Activated CD4-positive, alpha-beta T cell treated with anti-CD3 and anti-CD28 coated beads, Interleukin-2, amount 10 ng/mL, durations not matched to agents 7 days and 5 days (primary cell): Measurements from ENCODE around the gene FAM151B. TPM values are rescaled to one million over a fixed set of nuclear protein-coding genes. Genes with fewer than 3 reads are reported as not detected.
A peak's percentile ranks its signal among the peaks of the same experiment; 100 is the strongest.
"Not testable (repeated sequence)": the region's sequence is repeated elsewhere in the genome, so short reads cannot be mapped to it uniquely, and the experiment has no call there.

Source experiments
- CTCF ChIA-PET: fragments of 350-600 bp; sonication (Branson Sonifier 250); formaldehyde crosslinking; loops from one replicate; lab custom pipeline; 2021; ENCODE audit warnings: antibody characterized with exemption; lab: Charles Lee
- POLR2A ChIA-PET: fragments of 350-600 bp; sonication (Branson Sonifier 250); formaldehyde crosslinking; loops from one replicate; lab custom pipeline; 2021; ENCODE audit warnings: antibody characterized with exemption; lab: Charles Lee
- DNase-seq: peaks from one replicate; pipeline ENCODE4 v3.0.0-alpha.2; 2020
- H3K27ac Mint-ChIP-seq: one replicate; pipeline ENCODE4 v1.8.0; 2021; ENCODE audit warnings: mild to moderate bottlenecking, moderate library complexity, mixed read lengths
- H3K27me3 Mint-ChIP-seq: one replicate; pipeline ENCODE4 v1.8.0; 2021; ENCODE audit warnings: mixed read lengths
- H3K36me3 Mint-ChIP-seq: one replicate; pipeline ENCODE4 v1.8.0; 2021; ENCODE audit warnings: low read depth, mixed read lengths
- H3K4me1 Mint-ChIP-seq: one replicate; pipeline ENCODE4 v1.8.0; 2021; ENCODE audit warnings: mixed read lengths
- H3K4me3 Mint-ChIP-seq: one replicate; pipeline ENCODE4 v1.8.0; 2021; ENCODE audit warnings: mild to moderate bottlenecking, moderate library complexity, mixed read lengths
- H3K9me3 Mint-ChIP-seq: one replicate; pipeline ENCODE4 v1.8.0; 2021; ENCODE audit warnings: mixed read lengths
- total RNA-seq, 2 experiments: library from RNA; stranded (reverse); gene quantifications; one replicate each; pipeline ENCODE4 v1.2.3, GENCODE V29; 2021

FAM151B gene
- total RNA-seq, 2 experiments from 2014 or later = 0.15 to 0.52 TPM

DNA sequence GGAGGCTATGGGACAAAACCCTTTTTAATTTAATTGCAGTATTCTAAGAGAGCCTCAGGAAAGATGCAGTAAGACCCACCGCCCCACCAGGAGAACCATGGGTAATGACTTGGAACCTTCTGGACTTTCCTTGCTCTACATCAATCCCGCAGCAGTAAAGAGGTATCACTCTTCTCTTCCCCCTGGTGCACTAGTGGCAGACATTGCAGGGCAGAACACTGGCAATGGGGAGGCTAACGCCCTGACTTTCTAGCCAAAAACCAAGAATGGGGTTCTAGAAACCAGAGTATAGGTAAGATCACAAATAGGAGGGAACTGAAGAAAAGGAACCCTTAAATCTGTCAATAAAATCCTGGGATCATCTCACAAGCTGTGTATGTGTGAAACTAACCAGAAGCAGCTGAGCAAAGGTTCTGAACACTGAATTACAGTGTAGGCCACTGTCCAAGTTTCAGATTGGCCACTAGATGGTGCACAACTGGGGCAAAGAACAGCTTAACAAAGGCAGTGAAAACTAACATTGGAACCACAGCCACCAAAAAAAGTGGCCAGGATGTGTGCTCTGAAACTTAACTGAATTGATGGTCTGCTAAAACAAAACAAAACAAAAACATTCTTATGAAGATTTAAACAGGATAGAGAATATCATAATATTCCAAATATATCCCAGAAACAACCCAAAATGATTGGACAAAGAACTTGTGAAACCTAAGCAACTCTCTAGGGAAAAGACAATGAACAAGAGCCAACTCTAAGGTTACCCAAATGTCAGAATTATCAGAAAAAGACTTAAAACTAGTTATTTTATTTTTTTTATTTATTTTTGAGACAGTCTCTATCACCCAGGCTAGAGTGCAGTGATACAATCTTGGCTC is 6.6 kb upstream of the FAM151B start:
- Mint-ChIP-seq H3K9me3 (peaks cover 5% of the 10 kb centered on the region), H3K27me3 (no peaks in the 10 kb centered on the region), H3K4me1 (peaks cover 12% of the 10 kb centered on the region), H3K4me3 (no peak overlapping the region), H3K27ac (no peak overlapping the region), H3K36me3 (peaks cover 18% of the 10 kb centered on the region)
- POLR2A ChIA-PET = interaction anchor here (0.7 kb wide), 1 partner anchor 183 kb away, joined by 3 read pairs; no protein-coding TSS in a partner anchor
- CTCF ChIA-PET = interaction anchor here (1.1 to 1.7 kb wide), 5 partner anchors 15 to 684 kb away, joined by 3 to 11 read pairs (median 4); no protein-coding TSS in a partner anchor
- peak; percentile 67 for DNase-seq

DNA sequence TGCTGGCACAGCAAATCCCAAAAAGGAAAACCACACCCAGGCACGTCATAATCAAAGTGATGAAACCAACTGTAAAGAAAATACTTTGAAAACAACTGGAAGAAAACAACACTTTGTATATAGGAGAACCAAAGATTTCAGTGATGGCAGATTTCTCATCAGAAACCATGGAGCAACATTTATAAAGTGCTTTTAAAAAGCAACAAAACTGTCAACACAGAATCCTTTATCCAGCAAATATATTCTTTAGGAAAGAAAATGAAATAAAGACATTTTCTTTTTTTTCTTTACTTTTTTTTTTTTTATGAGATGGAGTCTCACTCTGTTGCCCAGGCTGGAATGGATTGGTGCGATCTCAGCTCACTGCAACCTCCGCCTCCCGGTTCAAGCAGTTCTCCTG is 5.3 kb upstream of the FAM151B start:
- peaks cover 20% of the 10 kb centered on the region for H3K4me1 Mint-ChIP-seq
- H3K27me3 Mint-ChIP-seq = no peaks in the 10 kb centered on the region
- POLR2A ChIA-PET = no interaction called here
- no peak overlapping the region for H3K27ac Mint-ChIP-seq
- no peak for DNase-seq
- CTCF ChIA-PET = interaction anchor here (1.4 to 1.6 kb wide), 2 partner anchors 13 to 190 kb away, joined by 3 to 5 read pairs; no protein-coding TSS in a partner anchor
- H3K36me3 Mint-ChIP-seq = peaks cover 18% of the 10 kb centered on the region
- no peak overlapping the region for H3K4me3 Mint-ChIP-seq
- H3K9me3 Mint-ChIP-seq = peaks cover 5% of the 10 kb centered on the region

DNA sequence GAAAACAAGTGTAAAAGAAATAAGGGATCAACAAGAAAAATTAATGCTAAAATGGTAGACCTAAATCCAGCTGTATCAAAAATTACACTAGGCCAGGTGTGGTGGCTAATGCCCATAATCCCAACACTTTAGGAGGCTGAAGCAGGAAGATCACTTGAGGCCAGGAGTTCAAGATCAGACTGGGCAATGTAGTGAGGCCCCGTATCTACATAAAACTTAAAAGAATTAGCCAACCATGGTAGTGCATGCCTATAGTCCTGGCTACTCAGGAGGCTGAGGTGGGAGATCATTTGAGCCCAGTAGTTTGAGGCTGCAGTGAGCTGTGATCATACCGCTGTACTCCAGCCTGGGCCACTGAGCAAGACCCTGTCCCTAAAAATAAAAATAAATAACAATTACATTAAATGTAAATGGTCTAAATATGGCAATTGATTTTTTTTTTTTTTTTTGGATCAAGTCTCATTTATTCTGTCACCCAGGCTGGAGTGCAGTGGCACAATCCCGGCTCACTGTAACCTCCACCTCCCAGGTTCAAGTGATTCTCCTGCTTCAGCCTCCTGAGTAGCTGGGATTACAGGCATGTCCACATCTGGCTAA is 4.2 kb upstream of the FAM151B start:
- no peak for DNase-seq
- Mint-ChIP-seq H3K27me3 (no peaks in the 10 kb centered on the region), H3K4me3 (no peak overlapping the region), H3K4me1 (peaks cover 25% of the 10 kb centered on the region), H3K9me3 (peaks cover 5% of the 10 kb centered on the region), H3K36me3 (peaks cover 18% of the 10 kb centered on the region), H3K27ac (no peak overlapping the region)
- ChIA-PET CTCF (interaction anchor here (1.4 kb wide), 1 partner anchor 12 kb away, joined by 3 read pairs; no protein-coding TSS in a partner anchor), POLR2A (no interaction called here)

DNA sequence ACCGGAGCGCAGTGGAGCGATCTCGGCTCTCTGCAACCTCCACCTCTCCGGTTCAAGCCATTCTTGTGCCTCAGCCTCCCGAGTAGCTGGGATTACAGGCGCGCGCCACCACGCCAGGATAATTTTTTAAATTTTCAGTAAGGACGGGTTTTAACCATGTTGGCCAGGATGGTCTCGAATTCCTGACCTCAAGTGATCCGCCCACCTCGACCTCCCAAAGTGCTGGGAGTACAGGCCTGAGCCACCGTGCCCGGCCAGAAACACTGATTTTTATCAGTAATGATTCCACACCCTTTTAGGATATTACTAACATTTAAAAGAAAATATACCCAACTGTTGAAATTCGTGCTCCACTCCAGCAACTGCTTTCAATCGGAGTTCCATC is 464 bp upstream of the FAM151B start:
- H3K4me1 Mint-ChIP-seq = peaks cover 15% of the 10 kb centered on the region
- H3K4me3 Mint-ChIP-seq = peak overlapping the region; percentile 72
- POLR2A ChIA-PET = interaction anchor here (0.6 kb wide), 1 partner anchor 580 kb away, joined by 3 read pairs; no protein-coding TSS in a partner anchor
- peaks cover 11% of the 10 kb centered on the region for H3K36me3 Mint-ChIP-seq
- peaks cover 9% of the 10 kb centered on the region for H3K27me3 Mint-ChIP-seq
- DNase-seq = no peak
- peaks cover under 1% of the 10 kb centered on the region for H3K9me3 Mint-ChIP-seq
- CTCF ChIA-PET = no interaction called here
- peak overlapping the region; percentile 78 for H3K27ac Mint-ChIP-seq

DNA sequence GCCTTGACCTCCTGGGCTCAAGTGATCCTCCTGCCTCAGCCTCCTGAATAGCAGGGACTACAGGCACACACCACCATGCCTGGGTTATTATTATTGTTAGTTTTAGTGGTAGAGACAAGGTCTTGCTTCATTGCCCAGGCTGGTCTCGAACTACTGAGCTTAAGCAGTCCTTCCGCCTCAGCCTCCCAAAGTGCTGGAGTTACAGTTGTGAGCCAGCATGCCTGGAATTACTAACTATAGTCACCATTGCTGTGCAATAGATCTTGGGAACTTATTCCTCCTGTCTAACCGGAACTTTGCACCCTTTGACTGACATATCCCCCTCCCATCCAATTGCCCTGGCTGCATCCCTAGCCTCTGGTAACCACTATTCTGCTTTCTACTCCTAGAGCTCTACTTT is 3.4 kb downstream of the FAM151B start:
- Mint-ChIP-seq H3K27ac (no peak overlapping the region), H3K9me3 (no peaks in the 10 kb centered on the region), H3K27me3 (peaks cover 9% of the 10 kb centered on the region), H3K4me3 (no peak overlapping the region), H3K4me1 (peaks cover 14% of the 10 kb centered on the region), H3K36me3 (no peaks in the 10 kb centered on the region)
- POLR2A ChIA-PET = no interaction called here
- DNase-seq = no peak
- CTCF ChIA-PET = no interaction called here

DNA sequence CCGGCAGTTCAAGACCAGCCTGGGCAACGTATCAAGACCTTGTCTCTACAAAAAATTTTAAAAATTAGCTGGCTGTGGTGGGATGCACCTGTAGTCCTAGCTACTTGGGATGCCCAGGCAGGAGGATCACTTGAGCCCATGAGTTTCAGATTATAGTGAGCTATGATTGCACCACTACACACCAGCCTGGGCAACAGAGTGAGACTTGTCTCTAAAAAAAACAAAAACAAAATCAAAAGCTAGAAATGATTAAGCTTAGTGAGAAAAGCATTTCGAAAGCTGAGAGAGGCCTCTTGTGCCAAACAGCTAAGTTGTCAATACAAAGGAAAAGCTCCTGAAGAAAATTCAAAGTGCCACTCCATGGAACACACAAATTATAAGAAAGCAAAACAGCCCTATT is 4.8 kb downstream of the FAM151B start:
- ChIA-PET CTCF (interaction anchor here (0.5 to 1.3 kb wide), 2 partner anchors 14 to 28 kb away, joined by 3 to 6 read pairs; no protein-coding TSS in a partner anchor), POLR2A (no interaction called here)
- Mint-ChIP-seq H3K9me3 (no peaks in the 10 kb centered on the region), H3K27ac (no peak overlapping the region), H3K36me3 (no peaks in the 10 kb centered on the region), H3K4me3 (no peak overlapping the region), H3K4me1 (peaks cover 5% of the 10 kb centered on the region), H3K27me3 (peaks cover 9% of the 10 kb centered on the region)
- DNase-seq = no peak

DNA sequence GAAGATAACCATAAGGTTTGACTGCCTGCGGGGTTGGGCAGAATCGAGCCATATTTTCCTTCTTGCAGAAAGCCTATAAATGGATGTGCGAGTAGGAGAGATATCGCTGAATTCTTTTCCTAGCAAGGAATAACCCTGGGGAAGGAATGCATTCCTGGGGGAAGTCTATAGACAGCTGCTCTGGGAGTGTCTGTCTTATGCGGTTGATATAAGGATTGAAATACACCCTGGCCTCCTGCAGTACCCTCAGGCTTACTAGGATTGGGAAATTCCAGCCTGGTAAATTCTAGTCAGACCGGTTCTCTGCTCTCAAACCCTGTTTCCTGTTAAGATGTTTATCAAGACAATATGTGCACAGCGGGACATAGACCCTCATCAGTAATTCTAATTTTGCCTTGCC is 5.5 kb downstream of the FAM151B start:
- H3K27ac Mint-ChIP-seq, H3K27me3 Mint-ChIP-seq, DNase-seq, H3K4me3 Mint-ChIP-seq, H3K36me3 Mint-ChIP-seq, POLR2A ChIA-PET, H3K9me3 Mint-ChIP-seq, H3K4me1 Mint-ChIP-seq: not testable (repeated sequence)
- CTCF ChIA-PET = interaction anchor here (1.3 kb wide), 1 partner anchor 13 kb away, joined by 6 read pairs; no protein-coding TSS in a partner anchor

DNA sequence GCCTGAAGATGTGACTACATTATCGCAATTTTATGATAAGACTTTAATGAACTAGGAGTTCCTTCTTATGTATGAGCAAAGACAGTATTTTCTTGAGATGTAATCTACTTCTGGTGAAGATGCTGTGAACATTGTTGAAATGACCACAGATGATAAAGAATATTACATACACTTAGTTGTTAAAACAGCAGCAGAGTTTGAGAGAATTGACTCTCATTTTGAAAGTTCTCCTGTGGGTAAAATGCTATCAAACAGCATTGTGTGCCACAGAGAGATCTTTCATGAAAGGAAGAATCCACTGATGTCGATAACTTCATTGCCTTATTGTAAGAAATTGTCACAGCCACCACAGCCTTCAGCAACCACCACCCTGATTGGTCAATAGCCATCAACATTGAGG is 8.0 kb downstream of the FAM151B start:
- no peak overlapping the region for H3K27ac Mint-ChIP-seq
- no peak for DNase-seq
- POLR2A ChIA-PET = no interaction called here
- H3K27me3 Mint-ChIP-seq = peaks cover 3% of the 10 kb centered on the region
- H3K4me1 Mint-ChIP-seq = no peaks in the 10 kb centered on the region
- no peaks in the 10 kb centered on the region for H3K9me3 Mint-ChIP-seq
- no peaks in the 10 kb centered on the region for H3K36me3 Mint-ChIP-seq
- CTCF ChIA-PET = interaction anchor here (0.6 to 0.8 kb wide), 2 partner anchors 13 to 338 kb away, joined by 3 to 5 read pairs; no protein-coding TSS in a partner anchor
- H3K4me3 Mint-ChIP-seq = no peak overlapping the region

DNA sequence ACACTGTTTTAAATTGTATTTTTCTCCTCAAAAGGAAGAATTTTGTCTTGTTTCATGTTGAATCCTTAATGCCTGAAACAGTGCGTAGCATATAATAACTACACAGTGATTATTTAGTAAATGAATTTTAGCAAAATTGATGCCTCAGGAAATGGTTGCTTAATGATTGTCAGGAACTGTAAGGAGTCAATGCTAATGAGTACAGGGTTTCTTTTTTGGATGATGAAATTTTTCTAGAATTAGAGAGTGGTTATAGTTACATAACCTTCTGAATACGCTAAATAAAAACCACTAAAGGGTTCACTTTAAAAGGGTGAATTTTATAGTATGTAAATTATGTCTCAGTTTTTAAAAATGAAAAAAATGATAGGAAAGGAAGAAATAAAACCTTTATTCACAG is 14.9 kb downstream of the FAM151B start:
- no peaks in the 10 kb centered on the region for H3K9me3 Mint-ChIP-seq
- H3K4me3 Mint-ChIP-seq = no peak overlapping the region
- H3K36me3 Mint-ChIP-seq = no peaks in the 10 kb centered on the region
- H3K4me1 Mint-ChIP-seq = peaks cover 4% of the 10 kb centered on the region
- no peak overlapping the region for H3K27ac Mint-ChIP-seq
- no peak for DNase-seq
- CTCF ChIA-PET = no interaction called here
- POLR2A ChIA-PET = no interaction called here
- no peaks in the 10 kb centered on the region for H3K27me3 Mint-ChIP-seq

DNA sequence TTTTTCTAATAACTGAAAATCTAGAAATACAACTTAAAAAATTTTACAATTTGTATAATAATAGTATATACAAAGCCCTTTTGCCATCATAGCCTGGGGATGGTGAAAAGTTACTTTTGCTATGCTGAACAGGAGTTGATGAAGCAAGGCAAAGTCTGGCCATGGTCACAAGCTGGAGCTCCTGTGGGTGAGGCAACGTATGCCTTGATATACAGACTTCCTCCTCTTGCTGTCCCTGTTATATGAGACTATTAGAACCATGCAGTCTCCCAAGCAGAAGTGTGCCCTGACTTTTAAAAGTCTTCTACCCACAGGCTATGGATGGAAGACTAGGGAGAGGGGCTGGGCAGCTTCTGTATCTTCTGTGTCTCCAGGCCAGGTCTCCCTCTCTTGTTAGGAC is 15.7 kb downstream of the FAM151B start:
- H3K27me3 Mint-ChIP-seq = no peaks in the 10 kb centered on the region
- H3K4me3 Mint-ChIP-seq = no peak overlapping the region
- H3K36me3 Mint-ChIP-seq = no peaks in the 10 kb centered on the region
- CTCF ChIA-PET = interaction anchor here (0.6 kb wide), 1 partner anchor 204 kb away, joined by 3 read pairs; no protein-coding TSS in a partner anchor
- no peak overlapping the region for H3K27ac Mint-ChIP-seq
- no peaks in the 10 kb centered on the region for H3K9me3 Mint-ChIP-seq
- peaks cover 4% of the 10 kb centered on the region for H3K4me1 Mint-ChIP-seq
- POLR2A ChIA-PET = interaction anchor here (0.7 kb wide), 1 partner anchor 9 kb away, joined by 3 read pairs; no protein-coding TSS in a partner anchor
- DNase-seq = no peak

DNA sequence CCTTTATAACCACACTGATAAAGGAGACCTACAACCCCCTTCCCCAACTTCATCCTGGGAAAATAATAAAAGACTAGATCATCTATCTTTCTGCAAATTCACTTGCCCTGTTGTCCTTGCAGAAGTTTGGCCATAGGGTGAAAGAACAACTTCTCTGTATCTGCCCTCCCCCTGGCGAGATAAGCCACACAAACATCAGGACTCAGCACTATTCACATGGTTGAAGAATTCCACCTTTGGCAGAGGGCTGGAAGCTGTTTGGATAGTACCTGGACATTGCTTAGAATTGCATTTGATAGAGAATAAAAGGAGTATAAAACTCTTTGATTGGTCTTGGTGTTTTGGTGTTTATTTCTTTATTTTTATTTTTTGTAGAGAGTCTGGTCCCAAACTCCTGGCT is 16.9 kb downstream of the FAM151B start:
- Mint-ChIP-seq H3K4me3 (no peak overlapping the region), H3K4me1 (peaks cover 4% of the 10 kb centered on the region), H3K36me3 (no peaks in the 10 kb centered on the region), H3K27me3 (no peaks in the 10 kb centered on the region), H3K27ac (no peak overlapping the region), H3K9me3 (no peaks in the 10 kb centered on the region)
- CTCF ChIA-PET = no interaction called here
- no peak for DNase-seq
- POLR2A ChIA-PET = no interaction called here

DNA sequence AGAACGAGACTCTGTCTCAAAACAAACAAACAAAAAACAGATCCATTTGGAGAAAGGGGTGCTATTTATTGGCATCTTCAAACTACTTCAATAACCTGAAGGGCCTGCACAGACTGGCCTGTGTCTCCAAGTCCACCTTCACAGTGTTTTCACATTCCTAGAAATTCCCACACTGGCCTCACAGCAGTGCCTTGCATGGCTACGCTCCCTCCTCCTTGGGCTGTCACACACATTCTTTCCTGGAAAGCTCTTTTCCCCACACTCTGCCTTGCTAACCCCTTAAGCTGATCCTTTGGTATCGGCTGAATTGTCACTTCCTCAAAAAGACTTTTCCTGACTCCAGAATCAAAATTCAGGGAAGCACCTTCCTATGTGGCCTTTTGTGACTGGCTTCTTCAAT is 19.8 kb downstream of the FAM151B start:
- Mint-ChIP-seq H3K36me3 (no peaks in the 10 kb centered on the region), H3K27ac (no peak overlapping the region), H3K27me3 (no peaks in the 10 kb centered on the region), H3K4me1 (peaks cover 4% of the 10 kb centered on the region), H3K9me3 (no peaks in the 10 kb centered on the region), H3K4me3 (no peak overlapping the region)
- ChIA-PET CTCF (no interaction called here), POLR2A (no interaction called here)
- no peak for DNase-seq

DNA sequence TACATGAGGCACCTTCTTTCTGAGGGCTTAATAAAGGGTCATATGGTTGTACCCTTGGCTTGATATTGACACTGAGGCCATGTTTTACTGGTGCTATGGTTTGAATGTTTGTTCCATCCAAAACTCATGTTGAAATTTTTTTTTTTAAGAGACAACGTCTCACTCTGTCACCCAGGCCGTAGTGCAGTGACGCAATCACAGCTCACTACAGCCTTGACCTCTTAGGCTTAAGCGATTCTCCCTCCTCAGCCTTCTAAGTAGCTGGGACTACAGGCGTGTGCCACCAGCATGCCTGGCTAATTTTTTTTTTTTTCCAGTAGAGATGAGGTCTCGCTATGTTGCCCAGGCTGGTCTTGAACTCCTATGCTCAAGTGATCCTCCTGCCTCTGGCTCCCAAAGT is 20.9 kb downstream of the FAM151B start:
- no peaks in the 10 kb centered on the region for H3K36me3 Mint-ChIP-seq
- no peaks in the 10 kb centered on the region for H3K9me3 Mint-ChIP-seq
- peaks cover 4% of the 10 kb centered on the region for H3K4me1 Mint-ChIP-seq
- ChIA-PET CTCF (interaction anchor here (0.6 to 1.7 kb wide), 2 partner anchors 22 to 914 kb away, joined by 3 read pairs; no protein-coding TSS in a partner anchor), POLR2A (no interaction called here)
- H3K27me3 Mint-ChIP-seq = no peaks in the 10 kb centered on the region
- H3K4me3 Mint-ChIP-seq = no peak overlapping the region
- no peak overlapping the region for H3K27ac Mint-ChIP-seq
- no peak for DNase-seq
